Mammary epithelial cell (primary cell): ENCODE data around the gene LLCFC1.

ENCODE experiments used
- EZH2 ChIP-seq: IDR thresholded peaks from 2 replicates; pipeline ENCODE4 v1.6.1; 2012; ENCODE audit warnings: low read length, inconsistent platforms, borderline replicate concordance
- TF ChIP-seq, protein P1 (sequence below), 2 donors: IDR thresholded peaks in 1 of 2; conservative IDR thresholded peaks in 1 of 2; 2 replicates each; pipeline ENCODE4 v1.5.1; 2011 to 2012; ENCODE audit warnings: inconsistent platforms in 2 of 2, low read length in 2 of 2, mild to moderate bottlenecking in 2 of 2, control low read depth in 1 of 2, low read depth in 1 of 2; ENCODE audit not compliant: insufficient read depth in 1 of 2; ENCODE audit errors: extremely low read depth in 1 of 2

DNA sequence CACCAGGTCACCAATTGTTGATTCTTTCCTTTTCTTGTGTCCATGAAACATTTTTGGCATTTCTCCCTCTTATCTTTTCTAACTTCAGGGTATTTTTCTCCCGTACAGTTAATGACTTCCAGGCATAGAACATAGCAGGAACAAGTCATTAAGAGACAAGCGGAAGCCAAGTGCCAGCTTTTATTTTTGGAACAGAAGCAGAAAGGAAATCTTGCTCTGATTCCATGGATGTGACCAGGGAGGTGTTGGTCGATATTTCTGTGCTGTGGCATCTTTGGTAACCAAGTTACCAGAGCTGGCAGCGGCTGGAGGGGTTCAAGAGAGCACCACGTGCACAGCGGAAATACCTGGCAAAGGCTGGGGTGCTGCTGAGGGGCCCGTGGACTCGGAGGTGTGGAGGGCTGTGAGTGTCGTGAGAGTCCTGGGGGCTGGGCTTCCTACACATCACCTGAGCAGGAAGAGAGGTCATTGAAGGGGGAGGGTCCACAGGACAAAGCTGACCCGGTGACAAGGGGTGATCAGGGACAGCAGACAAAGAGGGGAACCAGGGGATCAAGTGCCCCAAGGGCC lies 1.8 kb downstream of the LLCFC1 start:
- TF ChIP-seq, protein P1, sequence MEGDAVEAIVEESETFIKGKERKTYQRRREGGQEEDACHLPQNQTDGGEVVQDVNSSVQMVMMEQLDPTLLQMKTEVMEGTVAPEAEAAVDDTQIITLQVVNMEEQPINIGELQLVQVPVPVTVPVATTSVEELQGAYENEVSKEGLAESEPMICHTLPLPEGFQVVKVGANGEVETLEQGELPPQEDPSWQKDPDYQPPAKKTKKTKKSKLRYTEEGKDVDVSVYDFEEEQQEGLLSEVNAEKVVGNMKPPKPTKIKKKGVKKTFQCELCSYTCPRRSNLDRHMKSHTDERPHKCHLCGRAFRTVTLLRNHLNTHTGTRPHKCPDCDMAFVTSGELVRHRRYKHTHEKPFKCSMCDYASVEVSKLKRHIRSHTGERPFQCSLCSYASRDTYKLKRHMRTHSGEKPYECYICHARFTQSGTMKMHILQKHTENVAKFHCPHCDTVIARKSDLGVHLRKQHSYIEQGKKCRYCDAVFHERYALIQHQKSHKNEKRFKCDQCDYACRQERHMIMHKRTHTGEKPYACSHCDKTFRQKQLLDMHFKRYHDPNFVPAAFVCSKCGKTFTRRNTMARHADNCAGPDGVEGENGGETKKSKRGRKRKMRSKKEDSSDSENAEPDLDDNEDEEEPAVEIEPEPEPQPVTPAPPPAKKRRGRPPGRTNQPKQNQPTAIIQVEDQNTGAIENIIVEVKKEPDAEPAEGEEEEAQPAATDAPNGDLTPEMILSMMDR (conservative IDR thresholded peaks at IDR 0.05 in 1 of 2, IDR thresholded peaks at IDR 0.05 in 1 of 2; ENCODE audit: extremely low read depth in 1 of 2, insufficient read depth in 1 of 2, low read depth in 1 of 2, low read length in 2 of 2), result no peak
- TF ChIP-seq EZH2, result no peak
